OCI-LY1 (cell line): ENCODE measurements around the gene PGM3.

Experiments used
- H2AFZ ChIP-seq: fragments of 200-600 bp; sonication (generic), shearing (Covaris generic); 2 replicates; pipeline ENCODE4 v1.6.0; 2014; ENCODE audit warnings: antibody characterized with exemption, mild to moderate bottlenecking, low read length
- H3F3A ChIP-seq: fragments of 200-600 bp; sonication (generic), shearing (Covaris generic); 2 replicates; pipeline ENCODE4 v1.6.0; 2014; ENCODE audit warnings: mild to moderate bottlenecking, antibody characterized with exemption, low read length, moderate library complexity; ENCODE audit not compliant: insufficient read depth
- H3K27ac ChIP-seq: fragments of 200-600 bp; sonication (generic); 2 replicates; pipeline ENCODE4 v1.5.1; 2014; ENCODE audit warnings: low read length, mixed run types, mild to moderate bottlenecking, low read depth; ENCODE audit not compliant: poor library complexity, severe bottlenecking
- H3K27me3 ChIP-seq: fragments of 200-600 bp; sonication (generic); 2 replicates; pipeline ENCODE4 v1.6.0; 2014; ENCODE audit warnings: antibody characterized with exemption, mild to moderate bottlenecking, low read length, moderate library complexity; ENCODE audit not compliant: insufficient read depth
- H3K36me3 ChIP-seq: fragments of 200-600 bp; sonication (generic); 2 replicates; pipeline ENCODE4 v1.6.1; 2014; ENCODE audit warnings: mild to moderate bottlenecking, antibody characterized with exemption, low read length, moderate library complexity, mixed read lengths; ENCODE audit not compliant: insufficient read depth
- H3K4me1 ChIP-seq: fragments of 200-600 bp; sonication (generic); 2 replicates; pipeline ENCODE4 v1.5.1; 2014; ENCODE audit warnings: mild to moderate bottlenecking, low read length, moderate library complexity; ENCODE audit not compliant: insufficient read depth, severe bottlenecking
- H3K4me2 ChIP-seq: fragments of 200-600 bp; sonication (generic), shearing (Covaris generic); 2 replicates; pipeline ENCODE4 v1.6.1; 2014; ENCODE audit warnings: low read length
- H3K4me3 ChIP-seq: fragments of 200-600 bp; sonication (generic); 2 replicates; pipeline ENCODE4 v1.5.1; 2014; ENCODE audit warnings: low read length, low read depth, mild to moderate bottlenecking, mixed read lengths; ENCODE audit not compliant: poor library complexity, severe bottlenecking
- H3K79me2 ChIP-seq: fragments of 200-600 bp; shearing (Covaris generic); 2 replicates; pipeline ENCODE4 v1.6.1; 2016; ENCODE audit warnings: mixed run types, low read length, mixed read lengths; ENCODE audit not compliant: insufficient read depth
- H3K9ac ChIP-seq: fragments of 200-600 bp; sonication (generic), shearing (Covaris generic); 2 replicates; pipeline ENCODE4 v1.6.1; 2014; ENCODE audit warnings: mild to moderate bottlenecking, low read length, mixed read lengths
- H3K9me2 ChIP-seq: fragments of 200-600 bp; sonication (generic), shearing (Covaris generic); 2 replicates; pipeline ENCODE4 v1.6.1; 2014; ENCODE audit warnings: low read depth, mild to moderate bottlenecking, low read length, mixed read lengths
- H3K9me3 ChIP-seq: fragments of 200-600 bp; shearing (Covaris generic); 2 replicates; pipeline ENCODE4 v1.6.1; 2014; ENCODE audit warnings: low read length, mixed read lengths
- H4K20me1 ChIP-seq: fragments of 200-600 bp; sonication (generic), shearing (Covaris generic); 2 replicates; pipeline ENCODE4 v1.6.0; 2016; ENCODE audit warnings: mild to moderate bottlenecking, low read length; ENCODE audit not compliant: insufficient read depth
- CTCF ChIP-seq: fragments of 200-600 bp; sonication (generic), shearing (Covaris generic); IDR thresholded peaks from 2 replicates; pipeline ENCODE4 v1.5.1; 2017; ENCODE audit warnings: mild to moderate bottlenecking, antibody characterized with exemption, low read length, moderate library complexity, mixed read lengths
- EZH2 ChIP-seq: fragments of 200-600 bp; sonication (generic), shearing (Covaris generic); IDR thresholded peaks from 2 replicates; pipeline ENCODE4 v1.8.0; 2017; ENCODE audit warnings: borderline replicate concordance, mixed run types, mild to moderate bottlenecking, antibody characterized with exemption, low read length, moderate library complexity, mixed read lengths

PGM3 gene

GRCh38 chr6:83119742-83120300 is 73.2 kb downstream of the PGM3 start:
- H3K27ac ChIP-seq = no peak overlapping the region

DNA sequence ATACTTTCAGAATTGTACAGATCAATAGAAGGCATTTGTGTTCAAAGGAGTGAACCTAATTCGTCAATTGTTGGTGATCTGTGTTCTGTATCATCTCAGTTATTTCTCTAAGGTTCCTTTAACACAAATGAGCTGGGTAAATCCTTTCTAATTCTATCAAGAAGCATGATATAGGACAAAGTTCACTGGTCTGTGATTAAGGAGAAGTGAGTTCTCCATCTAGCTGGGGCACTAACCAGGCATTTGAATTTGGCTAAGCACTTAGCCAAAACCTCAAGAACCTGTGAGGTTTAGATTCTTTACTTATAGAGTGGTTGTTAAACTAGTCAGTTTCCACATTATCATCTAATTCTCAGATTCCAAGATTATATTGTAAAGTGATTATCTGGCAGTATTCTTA is 75.3 kb downstream of the PGM3 start:
- no peaks in the 10 kb centered on the region for H3K27me3 ChIP-seq
- no peak overlapping the region for H2AFZ ChIP-seq

More at GRCh38 chr6:83119742-83120300, 73.2 kb downstream of the PGM3 start:
- no peak overlapping the region for H3K9ac ChIP-seq
- no peaks in the 10 kb centered on the region for H3K27me3 ChIP-seq
- no peaks in the 10 kb centered on the region for H4K20me1 ChIP-seq
- H3K9me3 ChIP-seq = no peaks in the 10 kb centered on the region
- H3K4me1 ChIP-seq = no peaks in the 10 kb centered on the region
- H3K4me3 ChIP-seq = no peak overlapping the region
- no peaks in the 10 kb centered on the region for H3K9me2 ChIP-seq
- no peak overlapping the region for H3K4me2 ChIP-seq
- TF ChIP-seq CTCF (no peak), EZH2 (no peak)
- H3K36me3 ChIP-seq = peaks cover 64% of the 10 kb centered on the region
- no peaks in the 10 kb centered on the region for H3F3A ChIP-seq
- H3K79me2 ChIP-seq = no peaks in the 10 kb centered on the region
- H2AFZ ChIP-seq = no peak overlapping the region

More for the DNA sequence above, 75.3 kb downstream of the PGM3 start:
- Histone ChIP-seq H3K36me3 (peaks cover 52% of the 10 kb centered on the region), H3K4me2 (no peak overlapping the region), H3K4me3 (no peak overlapping the region), H3K4me1 (no peaks in the 10 kb centered on the region), H3K9me2 (no peaks in the 10 kb centered on the region), H3K9me3 (no peaks in the 10 kb centered on the region), H3F3A (no peaks in the 10 kb centered on the region), H3K9ac (no peak overlapping the region), H4K20me1 (no peaks in the 10 kb centered on the region), H3K79me2 (no peaks in the 10 kb centered on the region), H3K27ac (no peak overlapping the region)
- no peak for TF ChIP-seq EZH2
- no peak for TF ChIP-seq CTCF
